ENCODE results near the gene ACTL6B. TPM values are rescaled to one million over a fixed set of nuclear protein-coding genes. Genes with fewer than 3 reads are reported as not detected.
A peak's percentile ranks its signal among the peaks of the same experiment; 100 is the strongest.

The ACTL6B gene
- polyA plus RNA-seq, 1 donor (not counting 4 experiments of a cell fraction or from before 2014, with no cell fraction given), result not detected

- H2AFZ ChIP-seq (ENCODE audit: control insufficient read depth, low read length), result peak overlapping the region; percentile 66
- H3K27ac ChIP-seq (ENCODE audit: control insufficient read depth, insufficient read depth, low read length), result no peak overlapping the region
- no peak for DNase-seq (ENCODE audit: low read depth, low spot score)
- H4K20me1 ChIP-seq (ENCODE audit: control insufficient read depth, extremely low read depth, insufficient read depth, low read length), result no peaks in the 10 kb centered on the region
- H3K9me3 ChIP-seq (ENCODE audit: control insufficient read depth, low read depth, low read length), result no peaks in the 10 kb centered on the region
- no peaks in the 10 kb centered on the region for H3K36me3 ChIP-seq (ENCODE audit: control insufficient read depth in 2 of 2, extremely low read depth in 1 of 2, insufficient read depth in 2 of 2, low read length in 2 of 2)
- peak overlapping the region; percentile 73 for H3K4me2 ChIP-seq (ENCODE audit: control insufficient read depth, extremely low read depth, insufficient read depth, low read depth, low read length)
- no peaks in the 10 kb centered on the region for H3K79me2 ChIP-seq (ENCODE audit: control insufficient read depth, insufficient read depth, low read length)
- no peak overlapping the region for H3K9ac ChIP-seq (ENCODE audit: control insufficient read depth, extremely low read depth, insufficient read depth, low read length)
- H3K9me1 ChIP-seq (ENCODE audit: control insufficient read depth, extremely low read depth, insufficient read depth, low read length), result no peaks in the 10 kb centered on the region
- no peaks in the 10 kb centered on the region for H3K27me3 ChIP-seq (ENCODE audit: control insufficient read depth, extremely low read depth, insufficient read depth, low read length)
- FAIRE-seq, result no peak
- peaks cover 6% of the 10 kb centered on the region for H3K4me1 ChIP-seq (ENCODE audit: control insufficient read depth, extremely low read depth, insufficient read depth, low read length)
- TF ChIP-seq, protein P1, sequence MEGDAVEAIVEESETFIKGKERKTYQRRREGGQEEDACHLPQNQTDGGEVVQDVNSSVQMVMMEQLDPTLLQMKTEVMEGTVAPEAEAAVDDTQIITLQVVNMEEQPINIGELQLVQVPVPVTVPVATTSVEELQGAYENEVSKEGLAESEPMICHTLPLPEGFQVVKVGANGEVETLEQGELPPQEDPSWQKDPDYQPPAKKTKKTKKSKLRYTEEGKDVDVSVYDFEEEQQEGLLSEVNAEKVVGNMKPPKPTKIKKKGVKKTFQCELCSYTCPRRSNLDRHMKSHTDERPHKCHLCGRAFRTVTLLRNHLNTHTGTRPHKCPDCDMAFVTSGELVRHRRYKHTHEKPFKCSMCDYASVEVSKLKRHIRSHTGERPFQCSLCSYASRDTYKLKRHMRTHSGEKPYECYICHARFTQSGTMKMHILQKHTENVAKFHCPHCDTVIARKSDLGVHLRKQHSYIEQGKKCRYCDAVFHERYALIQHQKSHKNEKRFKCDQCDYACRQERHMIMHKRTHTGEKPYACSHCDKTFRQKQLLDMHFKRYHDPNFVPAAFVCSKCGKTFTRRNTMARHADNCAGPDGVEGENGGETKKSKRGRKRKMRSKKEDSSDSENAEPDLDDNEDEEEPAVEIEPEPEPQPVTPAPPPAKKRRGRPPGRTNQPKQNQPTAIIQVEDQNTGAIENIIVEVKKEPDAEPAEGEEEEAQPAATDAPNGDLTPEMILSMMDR (optimal IDR thresholded peaks at IDR 0.05 in 1 of 3, IDR thresholded peaks at IDR 0.05 in 1 of 3, conservative IDR thresholded peaks at IDR 0.05 in 1 of 3; ENCODE audit: extremely low read depth in 1 of 3, insufficient read depth in 2 of 3, low read length in 3 of 3), result no peak
- no peak for TF ChIP-seq EZH2 (IDR thresholded peaks at IDR 0.05; ENCODE audit: low read length)
- dilution Hi-C loops (cut with MboI; ENCODE audit: extremely low pct_ligation_motif_present, low sequenced_read_pairs), result no loop called here
- H3K4me3 ChIP-seq (ENCODE audit: control insufficient read depth in 2 of 3, extremely low read depth in 1 of 3, insufficient read depth in 2 of 3, low read depth in 1 of 3, low read length in 3 of 3), result peak overlapping the region in 2 of 3 experiments; percentile 27 to 54
Observed at GRCh38 chr7:100603726-100604027, 52.6 kb downstream of the ACTL6B start.

GRCh38 chr7:100602889-100603725 lies 53.1 kb downstream of the ACTL6B start:
- Histone ChIP-seq H3K27me3 (ENCODE audit: control insufficient read depth, extremely low read depth, insufficient read depth, low read length) (no peaks in the 10 kb centered on the region), H3K4me1 (ENCODE audit: control insufficient read depth, extremely low read depth, insufficient read depth, low read length) (peaks cover 6% of the 10 kb centered on the region), H3K9me1 (ENCODE audit: control insufficient read depth, extremely low read depth, insufficient read depth, low read length) (no peaks in the 10 kb centered on the region), H3K9ac (ENCODE audit: control insufficient read depth, extremely low read depth, insufficient read depth, low read length) (no peak overlapping the region), H4K20me1 (ENCODE audit: control insufficient read depth, extremely low read depth, insufficient read depth, low read length) (no peaks in the 10 kb centered on the region), H3K9me3 (ENCODE audit: control insufficient read depth, low read depth, low read length) (no peaks in the 10 kb centered on the region), H3K4me3 (ENCODE audit: control insufficient read depth in 2 of 3, extremely low read depth in 1 of 3, insufficient read depth in 2 of 3, low read depth in 1 of 3, low read length in 3 of 3) (no peak overlapping the region), H2AFZ (ENCODE audit: control insufficient read depth, low read length) (no peak overlapping the region), H3K27ac (ENCODE audit: control insufficient read depth, insufficient read depth, low read length) (no peak overlapping the region), H3K36me3 (ENCODE audit: control insufficient read depth in 2 of 2, extremely low read depth in 1 of 2, insufficient read depth in 2 of 2, low read length in 2 of 2) (no peaks in the 10 kb centered on the region), H3K79me2 (ENCODE audit: control insufficient read depth, insufficient read depth, low read length) (no peaks in the 10 kb centered on the region), H3K4me2 (ENCODE audit: control insufficient read depth, extremely low read depth, insufficient read depth, low read depth, low read length) (no peak overlapping the region)
- no peak for DNase-seq (ENCODE audit: low read depth, low spot score)
- FAIRE-seq, result no peak
- dilution Hi-C loops (cut with MboI; ENCODE audit: extremely low pct_ligation_motif_present, low sequenced_read_pairs), result no loop called here
- TF ChIP-seq EZH2 (IDR thresholded peaks at IDR 0.05; ENCODE audit: low read length), result no peak
- TF ChIP-seq, protein P1 (optimal IDR thresholded peaks at IDR 0.05 in 1 of 3, IDR thresholded peaks at IDR 0.05 in 1 of 3, conservative IDR thresholded peaks at IDR 0.05 in 1 of 3; ENCODE audit: extremely low read depth in 1 of 3, insufficient read depth in 2 of 3, low read length in 3 of 3), result no peak
